ENCODE data around the gene STX7.
A peak's percentile ranks its signal among the peaks of the same experiment; 100 is the strongest.

Gene STX7

GRCh38 chr6:132526461-132526860, 13.5 kb upstream of the STX7 start:
- Histone ChIP-seq H3K36me3 (ENCODE audit: control insufficient read depth, insufficient read depth, low read length) (no peaks in the 10 kb centered on the region), H3K27ac (ENCODE audit: low read depth, low read length) (no peak overlapping the region), H3K27me3 (ENCODE audit: control insufficient read depth, insufficient read depth, low read length) (no peaks in the 10 kb centered on the region), H3K4me1 (ENCODE audit: control insufficient read depth, insufficient read depth, low read length) (no peaks in the 10 kb centered on the region), H3K9ac (ENCODE audit: low read length) (no peak overlapping the region), H3K4me3 (ENCODE audit: low read length) (no peak overlapping the region)

DNA sequence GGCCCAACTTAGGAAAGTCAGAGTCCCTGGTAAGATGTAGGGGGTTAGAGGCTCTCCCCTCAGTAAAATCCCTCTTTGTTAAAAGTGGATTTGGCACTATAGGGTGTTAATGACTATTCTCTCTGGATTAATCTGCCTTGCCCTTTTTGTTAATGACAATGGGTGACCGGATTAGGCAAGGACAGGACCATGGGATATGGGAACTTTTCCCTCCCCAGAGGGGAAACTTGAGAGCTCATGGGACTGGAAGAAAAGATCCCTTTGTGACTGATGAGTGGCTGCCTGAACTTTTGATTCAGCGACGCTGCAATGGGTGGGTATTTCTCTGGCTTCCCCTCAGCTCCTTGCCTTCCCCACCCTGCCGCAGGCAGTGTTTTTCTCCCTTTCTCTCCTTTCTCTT, 12.9 kb upstream of the STX7 start:
- Histone ChIP-seq H3K27ac (ENCODE audit: low read depth, low read length) (no peak overlapping the region), H3K4me1 (ENCODE audit: control insufficient read depth, insufficient read depth, low read length) (no peaks in the 10 kb centered on the region), H3K27me3 (ENCODE audit: control insufficient read depth, insufficient read depth, low read length) (no peaks in the 10 kb centered on the region), H3K36me3 (ENCODE audit: control insufficient read depth, insufficient read depth, low read length) (no peaks in the 10 kb centered on the region), H3K9ac (ENCODE audit: low read length) (no peak overlapping the region), H3K4me3 (ENCODE audit: low read length) (no peak overlapping the region)

DNA sequence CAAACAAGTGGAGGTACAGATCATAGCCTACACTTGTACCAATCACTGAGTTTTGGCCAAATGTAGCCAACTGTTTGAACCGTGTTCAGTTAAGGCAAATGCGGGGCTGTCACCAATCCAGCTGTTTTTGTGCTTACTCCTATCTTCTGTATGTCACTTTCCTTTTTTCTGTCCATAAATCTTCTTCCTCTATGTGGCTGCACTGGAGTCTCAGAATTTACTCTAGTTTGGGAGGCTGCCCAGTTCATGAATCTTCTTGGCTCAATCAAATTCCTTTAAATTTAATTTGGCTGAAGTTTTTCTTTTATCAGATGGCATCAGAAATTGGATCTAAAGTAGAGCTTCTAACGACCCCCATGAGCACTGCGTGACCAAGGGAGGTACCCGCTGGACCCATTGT, 11.7 kb upstream of the STX7 start:
- H3K36me3 ChIP-seq (ENCODE audit: control insufficient read depth, insufficient read depth, low read length), result no peaks in the 10 kb centered on the region
- H3K27ac ChIP-seq (ENCODE audit: low read depth, low read length), result no peak overlapping the region
- H3K27me3 ChIP-seq (ENCODE audit: control insufficient read depth, insufficient read depth, low read length), result no peaks in the 10 kb centered on the region
- H3K4me1 ChIP-seq (ENCODE audit: control insufficient read depth, insufficient read depth, low read length), result no peaks in the 10 kb centered on the region
- H3K4me3 ChIP-seq (ENCODE audit: low read length), result no peak overlapping the region
- no peak overlapping the region for H3K9ac ChIP-seq (ENCODE audit: low read length)

GRCh38 chr6:132520953-132521352, 8.0 kb upstream of the STX7 start:
- no peaks in the 10 kb centered on the region for H3K36me3 ChIP-seq (ENCODE audit: control insufficient read depth, insufficient read depth, low read length)
- H3K4me3 ChIP-seq (ENCODE audit: low read length), result no peak overlapping the region
- no peak overlapping the region for H3K27ac ChIP-seq (ENCODE audit: low read depth, low read length)
- no peaks in the 10 kb centered on the region for H3K27me3 ChIP-seq (ENCODE audit: control insufficient read depth, insufficient read depth, low read length)
- H3K4me1 ChIP-seq (ENCODE audit: control insufficient read depth, insufficient read depth, low read length), result no peaks in the 10 kb centered on the region
- no peak overlapping the region for H3K9ac ChIP-seq (ENCODE audit: low read length)

GRCh38 chr6:132515386-132515785, 2.5 kb upstream of the STX7 start:
- Histone ChIP-seq H3K4me1 (ENCODE audit: control insufficient read depth, insufficient read depth, low read length) (peaks cover 3% of the 10 kb centered on the region), H3K36me3 (ENCODE audit: control insufficient read depth, insufficient read depth, low read length) (no peaks in the 10 kb centered on the region), H3K27me3 (ENCODE audit: control insufficient read depth, insufficient read depth, low read length) (no peaks in the 10 kb centered on the region), H3K9ac (ENCODE audit: low read length) (no peak overlapping the region), H3K4me3 (ENCODE audit: low read length) (no peak overlapping the region), H3K27ac (ENCODE audit: low read depth, low read length) (no peak overlapping the region)

DNA sequence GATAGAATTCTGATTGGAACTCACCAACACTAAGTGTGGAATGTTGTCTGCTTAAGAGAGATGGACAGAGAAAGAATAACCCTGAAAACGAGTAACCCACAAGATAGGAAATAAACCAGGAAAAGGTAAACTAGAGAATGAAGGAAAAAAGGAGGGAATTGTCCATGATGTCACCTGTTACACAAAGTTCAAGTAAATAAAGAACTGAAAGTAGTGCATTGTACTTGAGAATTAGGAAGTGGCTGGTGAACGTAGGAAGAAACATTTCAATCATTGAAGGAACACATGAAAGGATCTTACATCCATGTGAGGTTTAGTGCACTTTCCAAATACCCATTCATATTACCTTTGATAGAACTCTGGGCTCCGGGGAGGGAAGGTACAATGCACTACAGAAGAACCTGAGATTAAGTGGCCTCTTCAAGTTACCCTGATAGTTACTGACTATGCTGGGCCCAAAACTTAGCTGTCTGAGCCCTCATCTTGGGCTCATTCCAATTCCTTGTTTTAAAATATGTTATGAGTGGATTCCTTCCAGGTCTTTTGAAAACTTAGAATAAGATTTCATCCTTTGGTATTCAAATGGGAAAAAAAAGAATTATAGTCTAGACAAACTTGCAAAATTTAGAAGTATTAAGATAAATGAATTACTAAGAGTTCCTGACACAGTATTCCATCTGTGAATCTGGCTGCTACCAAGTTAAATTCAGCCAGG, 1.1 kb upstream of the STX7 start:
- Histone ChIP-seq H3K9ac (ENCODE audit: low read length) (no peak overlapping the region), H3K36me3 (ENCODE audit: control insufficient read depth, insufficient read depth, low read length) (no peaks in the 10 kb centered on the region), H3K4me3 (ENCODE audit: low read length) (peak overlapping the region; percentile 97), H3K27me3 (ENCODE audit: control insufficient read depth, insufficient read depth, low read length) (no peaks in the 10 kb centered on the region), H3K27ac (ENCODE audit: low read depth, low read length) (no peak overlapping the region), H3K4me1 (ENCODE audit: control insufficient read depth, insufficient read depth, low read length) (peaks cover 3% of the 10 kb centered on the region)

GRCh38 chr6:132512342-132512637, 626 bp downstream of the STX7 start:
- Histone ChIP-seq H3K4me3 (ENCODE audit: low read length) (peak overlapping the region; percentile 97), H3K4me1 (ENCODE audit: control insufficient read depth, insufficient read depth, low read length) (peaks cover 3% of the 10 kb centered on the region), H3K27me3 (ENCODE audit: control insufficient read depth, insufficient read depth, low read length) (no peaks in the 10 kb centered on the region), H3K9ac (ENCODE audit: low read length) (peak overlapping the region; percentile 56), H3K27ac (ENCODE audit: low read depth, low read length) (peak overlapping the region; percentile 76), H3K36me3 (ENCODE audit: control insufficient read depth, insufficient read depth, low read length) (no peaks in the 10 kb centered on the region)

DNA sequence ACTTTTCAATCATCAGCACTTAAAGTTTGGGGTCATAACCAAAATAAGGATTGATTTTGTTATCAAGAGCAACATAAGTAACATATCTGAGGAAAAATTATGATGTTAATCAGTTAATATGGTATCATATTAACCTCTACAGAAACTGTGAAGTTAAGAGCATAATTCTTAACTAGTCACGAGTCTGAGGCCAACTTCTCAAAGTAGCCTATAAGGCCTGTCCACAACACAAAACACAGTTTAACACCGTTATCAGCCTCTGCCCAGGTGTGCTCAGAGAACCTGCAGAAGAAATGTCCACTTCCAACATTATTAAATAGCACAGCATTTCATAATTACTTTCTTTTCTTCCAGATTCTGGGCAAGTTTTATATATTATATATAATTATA, 1.1 kb downstream of the STX7 start:
- H3K4me3 ChIP-seq (ENCODE audit: low read length), result peak overlapping the region; percentile 46
- H3K9ac ChIP-seq (ENCODE audit: low read length), result no peak overlapping the region
- no peaks in the 10 kb centered on the region for H3K36me3 ChIP-seq (ENCODE audit: control insufficient read depth, insufficient read depth, low read length)
- H3K27me3 ChIP-seq (ENCODE audit: control insufficient read depth, insufficient read depth, low read length), result no peaks in the 10 kb centered on the region
- H3K27ac ChIP-seq (ENCODE audit: low read depth, low read length), result no peak overlapping the region
- H3K4me1 ChIP-seq (ENCODE audit: control insufficient read depth, insufficient read depth, low read length), result peaks cover 3% of the 10 kb centered on the region

DNA sequence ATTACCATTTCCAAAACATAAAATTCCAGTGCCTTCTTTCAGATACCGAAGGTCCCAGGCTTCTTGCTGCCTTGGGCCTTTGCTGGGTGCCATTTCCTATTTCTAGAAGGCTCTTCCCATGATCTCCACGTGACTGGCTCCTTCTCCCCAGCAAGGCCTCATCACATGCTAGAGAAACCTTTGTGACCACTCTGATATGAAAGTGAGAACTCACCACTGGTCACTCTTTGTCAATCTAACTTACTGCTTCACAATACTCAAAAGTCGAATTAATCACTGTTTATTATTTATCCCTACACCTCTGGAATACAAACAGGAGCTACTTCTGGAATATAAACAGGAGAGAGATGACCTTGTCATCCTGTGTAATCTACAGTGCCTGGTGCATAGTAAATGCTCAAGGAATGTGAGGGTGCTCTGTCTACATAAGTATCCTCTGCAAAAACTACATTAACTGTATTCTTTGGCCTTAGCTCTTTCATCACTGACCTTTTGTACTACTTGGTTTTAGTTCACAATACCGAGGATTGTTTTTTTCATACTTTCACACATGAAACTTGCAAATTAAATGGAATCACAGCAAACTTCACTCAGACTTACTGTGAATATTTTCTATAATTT, 1.6 kb downstream of the STX7 start:
- Histone ChIP-seq H3K9ac (ENCODE audit: low read length) (no peak overlapping the region), H3K4me1 (ENCODE audit: control insufficient read depth, insufficient read depth, low read length) (peaks cover 3% of the 10 kb centered on the region), H3K27ac (ENCODE audit: low read depth, low read length) (no peak overlapping the region), H3K36me3 (ENCODE audit: control insufficient read depth, insufficient read depth, low read length) (no peaks in the 10 kb centered on the region), H3K27me3 (ENCODE audit: control insufficient read depth, insufficient read depth, low read length) (no peaks in the 10 kb centered on the region), H3K4me3 (ENCODE audit: low read length) (peak overlapping the region; percentile 46)

DNA sequence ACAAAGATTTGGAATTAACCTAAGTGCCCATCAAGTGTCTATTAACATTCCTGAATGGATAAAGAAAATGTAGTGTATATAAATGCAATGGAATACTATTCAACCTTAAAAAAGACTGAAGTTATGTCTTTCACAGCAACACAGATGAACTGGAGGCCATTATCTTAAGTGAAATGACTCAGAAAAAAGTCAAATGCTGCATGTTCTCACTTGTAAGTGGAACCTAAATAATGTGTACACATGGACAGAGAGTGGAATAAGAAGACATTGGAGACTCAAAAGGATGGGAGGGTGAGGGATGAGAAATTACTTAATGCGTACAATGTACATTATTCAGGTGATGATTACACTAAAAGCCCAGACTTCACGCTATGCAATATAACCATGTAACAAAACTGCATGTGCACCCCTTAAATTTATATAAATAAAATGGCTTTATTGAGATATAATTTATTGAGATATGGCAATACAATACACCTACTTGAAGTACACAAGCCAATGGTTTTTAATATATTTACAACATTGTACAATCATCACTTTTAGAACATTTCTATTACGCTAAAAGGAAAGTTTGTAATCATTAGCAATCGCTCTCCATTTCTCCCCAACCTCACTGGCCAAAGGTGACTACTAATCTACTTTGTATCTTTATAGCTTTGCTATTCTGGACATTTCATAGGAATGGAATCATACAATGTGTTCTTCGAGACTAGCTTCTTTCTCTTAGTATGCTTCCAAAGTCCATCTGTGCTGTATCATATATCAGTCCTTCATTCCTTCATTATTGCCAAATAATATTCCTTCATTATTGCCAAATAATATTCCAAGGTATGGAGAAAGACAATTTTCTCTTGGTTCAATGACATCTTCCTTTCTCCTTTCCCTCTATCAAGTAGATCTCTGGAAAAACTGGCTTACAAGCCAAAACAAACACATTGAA, 5.8 kb downstream of the STX7 start:
- no peak overlapping the region for H3K27ac ChIP-seq (ENCODE audit: low read depth, low read length)
- no peak overlapping the region for H3K9ac ChIP-seq (ENCODE audit: low read length)
- peaks cover 11% of the 10 kb centered on the region for H3K4me1 ChIP-seq (ENCODE audit: control insufficient read depth, insufficient read depth, low read length)
- no peak overlapping the region for H3K4me3 ChIP-seq (ENCODE audit: low read length)
- H3K36me3 ChIP-seq (ENCODE audit: control insufficient read depth, insufficient read depth, low read length), result no peaks in the 10 kb centered on the region
- H3K27me3 ChIP-seq (ENCODE audit: control insufficient read depth, insufficient read depth, low read length), result no peaks in the 10 kb centered on the region

- Histone ChIP-seq H3K4me1 (ENCODE audit: control insufficient read depth, insufficient read depth, low read length) (peaks cover 11% of the 10 kb centered on the region), H3K4me3 (ENCODE audit: low read length) (no peak overlapping the region), H3K36me3 (ENCODE audit: control insufficient read depth, insufficient read depth, low read length) (peaks cover 4% of the 10 kb centered on the region), H3K9ac (ENCODE audit: low read length) (no peak overlapping the region), H3K27ac (ENCODE audit: low read depth, low read length) (no peak overlapping the region), H3K27me3 (ENCODE audit: control insufficient read depth, insufficient read depth, low read length) (no peaks in the 10 kb centered on the region)
Observed at GRCh38 chr6:132506461-132506860, 6.5 kb downstream of the STX7 start.

DNA sequence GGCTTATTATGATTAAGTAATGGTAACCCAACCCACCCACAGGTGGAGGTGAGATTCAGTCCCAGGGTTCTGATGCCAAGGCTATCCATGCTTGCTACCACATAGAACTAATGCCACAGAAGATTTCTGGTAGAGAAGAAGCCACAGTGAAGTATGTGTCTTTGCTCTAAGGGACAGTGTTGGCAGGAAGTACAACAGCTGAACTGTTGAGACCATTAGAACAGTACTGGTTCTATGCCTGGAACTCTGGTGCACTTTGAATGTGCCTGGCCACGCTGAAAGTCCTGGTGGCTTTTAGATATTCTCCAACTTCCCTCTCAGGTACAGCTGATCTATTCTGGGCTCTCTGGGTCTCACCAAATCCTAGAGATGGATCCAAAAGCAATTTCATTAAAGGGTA, 7.8 kb downstream of the STX7 start:
- H3K27ac ChIP-seq (ENCODE audit: low read depth, low read length), result no peak overlapping the region
- peaks cover 6% of the 10 kb centered on the region for H3K36me3 ChIP-seq (ENCODE audit: control insufficient read depth, insufficient read depth, low read length)
- H3K27me3 ChIP-seq (ENCODE audit: control insufficient read depth, insufficient read depth, low read length), result no peaks in the 10 kb centered on the region
- H3K9ac ChIP-seq (ENCODE audit: low read length), result no peak overlapping the region
- H3K4me1 ChIP-seq (ENCODE audit: control insufficient read depth, insufficient read depth, low read length), result peaks cover 11% of the 10 kb centered on the region
- no peak overlapping the region for H3K4me3 ChIP-seq (ENCODE audit: low read length)
